ENCODE data around the gene RNF34. TPM values are rescaled to one million over a fixed set of nuclear protein-coding genes. Genes with fewer than 3 reads are reported as not detected.
A peak's percentile ranks its signal among the peaks of the same experiment; 100 is the strongest.

Gene RNF34
- total RNA-seq, 2 experiments from 2014 or later: 64.2 to 75.7 TPM

GRCh38 chr12:121440768-121441167, 40.9 kb downstream of the RNF34 start:
- Mint-ChIP-seq H3K4me1 (peaks cover 11% of the 10 kb centered on the region), H3K36me3 (ENCODE audit: low read depth) (peaks cover 52% of the 10 kb centered on the region), H3K27me3 (no peaks in the 10 kb centered on the region), H3K27ac (no peak overlapping the region), H3K4me3 (no peak overlapping the region), H3K9me3 (ENCODE audit: low read depth) (peaks cover 8% of the 10 kb centered on the region)
- DNase-seq (no peak), ATAC-seq (no peak)
- ChIA-PET CTCF (interaction anchor here (0.6 to 3.7 kb wide), 6 partner anchors 9 to 422 kb away, joined by 3 to 55 read pairs (median 4); partner anchors contain the start of gene ANAPC5), POLR2A (no interaction called here)
- intact Hi-C loops (cut with DNase I, micrococcal nuclease): no loop called here

- Mint-ChIP-seq H3K27ac (no peak overlapping the region), H3K9me3 (ENCODE audit: low read depth) (peaks cover 6% of the 10 kb centered on the region), H3K27me3 (no peaks in the 10 kb centered on the region), H3K4me3 (no peak overlapping the region), H3K4me1 (peaks cover 11% of the 10 kb centered on the region), H3K36me3 (ENCODE audit: low read depth) (peaks cover 45% of the 10 kb centered on the region)
- CTCF ChIA-PET: interaction anchor here (0.6 to 3.7 kb wide), 11 partner anchors 8 to 423 kb away, joined by 3 to 55 read pairs (median 4); no protein-coding TSS in a partner anchor
- DNase-seq: no peak
- POLR2A ChIA-PET: no interaction called here
- ATAC-seq: no peak
- intact Hi-C loops (cut with DNase I, micrococcal nuclease): no loop called here
These were observed 41.6 kb downstream of the RNF34 start for GRCh38 chr12:121441555-121441954.

GRCh38 chr12:121442028-121442948, 42.4 kb downstream of the RNF34 start:
- H3K4me1 Mint-ChIP-seq: peaks cover 11% of the 10 kb centered on the region
- peaks cover 38% of the 10 kb centered on the region for H3K36me3 Mint-ChIP-seq (ENCODE audit: low read depth)
- intact Hi-C loops (cut with DNase I, micrococcal nuclease): no loop called here
- H3K27ac Mint-ChIP-seq: no peak overlapping the region
- no peaks in the 10 kb centered on the region for H3K27me3 Mint-ChIP-seq
- no peak overlapping the region for H3K4me3 Mint-ChIP-seq
- no peaks in the 10 kb centered on the region for H3K9me3 Mint-ChIP-seq (ENCODE audit: low read depth)
- no peak for ATAC-seq
- no peak for DNase-seq
- ChIA-PET POLR2A (interaction anchor here (0.6 to 1.2 kb wide), 2 partner anchors 27 to 41 kb away, joined by 4 to 7 read pairs; no protein-coding TSS in a partner anchor), CTCF (interaction anchor here (0.6 to 3.8 kb wide), 36 partner anchors 9 to 1843 kb away, joined by 3 to 55 read pairs (median 4); partner anchors contain the start of genes ANAPC5 and POP5)

- DNase-seq (peak; percentile 85), ATAC-seq (peak; percentile 82)
- H3K4me3 Mint-ChIP-seq: no peak overlapping the region
- no peaks in the 10 kb centered on the region for H3K27me3 Mint-ChIP-seq
- peak overlapping the region; percentile 70 for H3K27ac Mint-ChIP-seq
- H3K4me1 Mint-ChIP-seq: peaks cover 11% of the 10 kb centered on the region
- H3K9me3 Mint-ChIP-seq (ENCODE audit: low read depth): no peaks in the 10 kb centered on the region
- ChIA-PET CTCF (interaction anchor here (0.5 to 3.8 kb wide), 38 partner anchors 10 to 862 kb away, joined by 3 to 55 read pairs (median 4); partner anchors contain the start of genes ANAPC5, POP5 and RNF34), POLR2A (interaction anchor here (0.6 to 1.2 kb wide), 2 partner anchors 28 to 42 kb away, joined by 4 to 7 read pairs; no protein-coding TSS in a partner anchor)
- peaks cover 31% of the 10 kb centered on the region for H3K36me3 Mint-ChIP-seq (ENCODE audit: low read depth)
- intact Hi-C loops (cut with DNase I, micrococcal nuclease): loop anchor here (1.0 kb wide), 2 partner anchors 91 to 109 kb away; partner anchors contain the start of gene ANAPC5 (in 1 of the 2)
These were observed 43.4 kb downstream of the RNF34 start for GRCh38 chr12:121443193-121443870.

- ATAC-seq (no peak), DNase-seq (no peak)
- Mint-ChIP-seq H3K4me1 (peaks cover 11% of the 10 kb centered on the region), H3K36me3 (ENCODE audit: low read depth) (peaks cover 31% of the 10 kb centered on the region), H3K4me3 (no peak overlapping the region), H3K27ac (no peak overlapping the region), H3K9me3 (ENCODE audit: low read depth) (no peaks in the 10 kb centered on the region), H3K27me3 (no peaks in the 10 kb centered on the region)
- intact Hi-C loops (cut with DNase I, micrococcal nuclease): loop anchor here (1.0 kb wide), 2 partner anchors 92 to 110 kb away; partner anchors contain the start of gene ANAPC5 (in 1 of the 2)
- ChIA-PET CTCF (interaction anchor here (0.6 to 3.8 kb wide), 19 partner anchors 11 to 194 kb away, joined by 3 to 55 read pairs (median 4); partner anchors contain the start of genes ANAPC5 and RNF34), POLR2A (no interaction called here)
These were observed 44.3 kb downstream of the RNF34 start for GRCh38 chr12:121443911-121444841.

- H3K36me3 Mint-ChIP-seq (ENCODE audit: low read depth): peaks cover 29% of the 10 kb centered on the region
- intact Hi-C loops (cut with DNase I, micrococcal nuclease): no loop called here
These were observed 44.9 kb downstream of the RNF34 start for GRCh38 chr12:121444842-121445202.

GRCh38 chr12:121446750-121447149, 46.8 kb downstream of the RNF34 start:
- Mint-ChIP-seq H3K4me3 (no peak overlapping the region), H3K9me3 (ENCODE audit: low read depth) (no peaks in the 10 kb centered on the region), H3K27me3 (no peaks in the 10 kb centered on the region), H3K27ac (peak overlapping the region; percentile 6), H3K36me3 (ENCODE audit: low read depth) (peaks cover 18% of the 10 kb centered on the region), H3K4me1 (peaks cover 15% of the 10 kb centered on the region)
- ChIA-PET POLR2A (no interaction called here), CTCF (interaction anchor here (0.7 to 2.3 kb wide), 4 partner anchors 9 to 171 kb away, joined by 3 to 17 read pairs (median 3); no protein-coding TSS in a partner anchor)
- intact Hi-C loops (cut with DNase I, micrococcal nuclease): no loop called here
- ATAC-seq: no peak
- no peak for DNase-seq

More at GRCh38 chr12:121444842-121445202, 44.9 kb downstream of the RNF34 start:
- Mint-ChIP-seq H3K4me3 (no peak overlapping the region), H3K9me3 (ENCODE audit: low read depth) (no peaks in the 10 kb centered on the region), H3K27ac (no peak overlapping the region), H3K4me1 (peaks cover 11% of the 10 kb centered on the region), H3K27me3 (no peaks in the 10 kb centered on the region)
- DNase-seq (no peak), ATAC-seq (no peak)
- CTCF ChIA-PET: interaction anchor here (1.0 to 3.8 kb wide), 6 partner anchors 12 to 122 kb away, joined by 3 to 30 read pairs (median 7); no protein-coding TSS in a partner anchor
- POLR2A ChIA-PET: no interaction called here

- Mint-ChIP-seq H3K9me3 (ENCODE audit: low read depth) (no peaks in the 10 kb centered on the region), H3K36me3 (ENCODE audit: low read depth) (peaks cover 15% of the 10 kb centered on the region), H3K27me3 (no peaks in the 10 kb centered on the region), H3K27ac (no peak overlapping the region), H3K4me1 (peaks cover 16% of the 10 kb centered on the region), H3K4me3 (no peak overlapping the region)
- ChIA-PET POLR2A (no interaction called here), CTCF (interaction anchor here (0.6 to 0.8 kb wide), 3 partner anchors 8 to 1610 kb away, joined by 3 to 4 read pairs (median 3); no protein-coding TSS in a partner anchor)
- ATAC-seq: no peak
- intact Hi-C loops (cut with DNase I, micrococcal nuclease): no loop called here
- DNase-seq: no peak
These were observed 48.9 kb downstream of the RNF34 start for GRCh38 chr12:121448771-121449315.

- no peaks in the 10 kb centered on the region for H3K9me3 Mint-ChIP-seq (ENCODE audit: low read depth)
- H3K36me3 Mint-ChIP-seq (ENCODE audit: low read depth): peaks cover 14% of the 10 kb centered on the region
- DNase-seq: no peak
- intact Hi-C loops (cut with DNase I, micrococcal nuclease): no loop called here
- peaks cover 23% of the 10 kb centered on the region for H3K4me1 Mint-ChIP-seq
- ChIA-PET CTCF (interaction anchor here (0.5 kb wide), 1 partner anchor 22 kb away, joined by 3 read pairs; no protein-coding TSS in a partner anchor), POLR2A (interaction anchor here (0.5 kb wide), 1 partner anchor 27 kb away, joined by 3 read pairs; no protein-coding TSS in a partner anchor)
- ATAC-seq: peak; percentile 69
- H3K4me3 Mint-ChIP-seq: no peak overlapping the region
- H3K27me3 Mint-ChIP-seq: no peaks in the 10 kb centered on the region
- no peak overlapping the region for H3K27ac Mint-ChIP-seq
These were observed 52.0 kb downstream of the RNF34 start for GRCh38 chr12:121451961-121452339.

GRCh38 chr12:121452340-121452984, 52.5 kb downstream of the RNF34 start:
- intact Hi-C loops (cut with DNase I, micrococcal nuclease): no loop called here
- Mint-ChIP-seq H3K9me3 (ENCODE audit: low read depth) (no peaks in the 10 kb centered on the region), H3K27me3 (no peaks in the 10 kb centered on the region), H3K4me3 (no peak overlapping the region), H3K27ac (no peak overlapping the region), H3K4me1 (peaks cover 24% of the 10 kb centered on the region), H3K36me3 (ENCODE audit: low read depth) (peaks cover 14% of the 10 kb centered on the region)
- ChIA-PET POLR2A (interaction anchor here (0.5 kb wide), 1 partner anchor 27 kb away, joined by 3 read pairs; no protein-coding TSS in a partner anchor), CTCF (interaction anchor here (0.5 kb wide), 1 partner anchor 22 kb away, joined by 3 read pairs; no protein-coding TSS in a partner anchor)
- DNase-seq: no peak
- peak; percentile 39 for ATAC-seq

All from activated CD4-positive, alpha-beta T cell treated with anti-CD3 and anti-CD28 coated beads for 36 hours (primary cell).